ENCODE results near the gene MRPL12. TPM values are rescaled to one million over a fixed set of nuclear protein-coding genes. Genes with fewer than 3 reads are reported as not detected.

MRPL12 gene
- total RNA-seq, 1 donor from 2014 or later, result 87.9 TPM

- Mint-ChIP-seq H3K9me3 (no peaks in the 10 kb centered on the region), H3K27me3 (no peaks in the 10 kb centered on the region), H3K4me3 (peak overlapping the region; percentile 95), H3K27ac (peak overlapping the region; percentile 90), H3K36me3 (peaks cover 4% of the 10 kb centered on the region), H3K4me1 (ENCODE audit: unreplicated experiment) (peaks cover 14% of the 10 kb centered on the region)
- TF ChIP-seq, protein P1, sequence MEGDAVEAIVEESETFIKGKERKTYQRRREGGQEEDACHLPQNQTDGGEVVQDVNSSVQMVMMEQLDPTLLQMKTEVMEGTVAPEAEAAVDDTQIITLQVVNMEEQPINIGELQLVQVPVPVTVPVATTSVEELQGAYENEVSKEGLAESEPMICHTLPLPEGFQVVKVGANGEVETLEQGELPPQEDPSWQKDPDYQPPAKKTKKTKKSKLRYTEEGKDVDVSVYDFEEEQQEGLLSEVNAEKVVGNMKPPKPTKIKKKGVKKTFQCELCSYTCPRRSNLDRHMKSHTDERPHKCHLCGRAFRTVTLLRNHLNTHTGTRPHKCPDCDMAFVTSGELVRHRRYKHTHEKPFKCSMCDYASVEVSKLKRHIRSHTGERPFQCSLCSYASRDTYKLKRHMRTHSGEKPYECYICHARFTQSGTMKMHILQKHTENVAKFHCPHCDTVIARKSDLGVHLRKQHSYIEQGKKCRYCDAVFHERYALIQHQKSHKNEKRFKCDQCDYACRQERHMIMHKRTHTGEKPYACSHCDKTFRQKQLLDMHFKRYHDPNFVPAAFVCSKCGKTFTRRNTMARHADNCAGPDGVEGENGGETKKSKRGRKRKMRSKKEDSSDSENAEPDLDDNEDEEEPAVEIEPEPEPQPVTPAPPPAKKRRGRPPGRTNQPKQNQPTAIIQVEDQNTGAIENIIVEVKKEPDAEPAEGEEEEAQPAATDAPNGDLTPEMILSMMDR (conservative IDR thresholded peaks at IDR 0.05), result no peak
- no peak for DNase-seq (ENCODE audit: extremely low spot score, unreplicated experiment)
Observed at GRCh38 chr17:81683208-81683583, 20.0 kb upstream of the MRPL12 start.

DNA sequence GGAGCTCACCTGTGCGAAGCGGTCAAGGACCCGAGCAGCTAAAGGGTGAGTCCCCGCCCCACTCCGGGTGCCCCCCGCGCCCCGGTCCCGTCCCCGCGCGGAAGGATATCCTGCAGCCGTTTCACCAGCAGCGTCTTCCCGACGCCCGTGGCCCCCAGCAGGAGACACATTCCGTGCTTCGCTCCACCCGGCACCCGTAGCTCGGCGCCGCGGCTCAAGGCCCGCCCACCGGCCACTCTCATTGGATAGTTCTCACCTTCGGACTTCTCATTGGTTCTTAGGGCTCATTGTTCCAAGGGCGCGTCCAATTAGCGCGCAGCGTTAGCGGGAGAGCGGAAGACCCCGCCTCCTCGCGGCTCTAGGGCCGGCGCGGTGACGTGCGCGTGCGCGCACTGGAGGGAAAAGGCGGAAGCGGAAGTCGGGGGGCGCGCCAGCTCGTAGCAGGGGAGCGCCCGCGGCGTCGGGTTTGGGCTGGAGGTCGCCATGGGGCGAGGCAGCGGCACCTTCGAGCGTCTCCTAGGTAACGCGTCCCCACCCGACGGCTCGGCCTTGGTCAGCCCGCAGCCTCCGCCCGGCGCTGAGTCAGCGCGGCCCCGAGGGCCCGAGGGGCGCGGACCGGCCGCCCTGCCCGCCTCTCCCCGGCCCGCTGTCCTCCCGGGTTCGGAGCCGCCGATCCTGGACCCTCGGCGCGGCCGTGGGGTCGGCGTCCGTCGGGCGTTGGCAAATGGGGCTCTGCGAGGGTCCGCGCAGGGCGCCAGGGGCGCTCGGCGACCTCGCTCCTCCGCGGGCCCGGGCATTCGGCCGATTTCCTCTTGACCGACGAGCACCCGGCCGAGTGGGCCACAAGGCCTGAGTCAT, 19.4 kb upstream of the MRPL12 start, which contains the start of the genes ARL16 and HGS:
ARL16 (minus strand) TSS at position 214 of the 858 bp plus-strand sequence; CDS start at position 170, 44 bp downstream.
HGS (plus strand) TSS at position 428 of the 858 bp plus-strand sequence; CDS start at position 484, 56 bp downstream.
- Mint-ChIP-seq H3K4me1 (ENCODE audit: unreplicated experiment) (peaks cover 14% of the 10 kb centered on the region), H3K36me3 (peaks cover 4% of the 10 kb centered on the region), H3K9me3 (no peaks in the 10 kb centered on the region), H3K27me3 (no peaks in the 10 kb centered on the region), H3K27ac (peak within 1 kb of the TSS; percentile 90), H3K4me3 (peak within 1 kb of the TSS; percentile 95)
- TF ChIP-seq, protein P1 (conservative IDR thresholded peaks at IDR 0.05), result no peak
- DNase-seq (ENCODE audit: extremely low spot score, unreplicated experiment), result peak; percentile 99

GRCh38 chr17:81684442-81684911, 18.7 kb upstream of the MRPL12 start:
- Mint-ChIP-seq H3K27me3 (no peaks in the 10 kb centered on the region), H3K4me3 (peak overlapping the region; percentile 87)
- TF ChIP-seq, protein P1 (conservative IDR thresholded peaks at IDR 0.05), result no peak

GRCh38 chr17:81685108-81685507, 18.1 kb upstream of the MRPL12 start:
- no peak for DNase-seq (ENCODE audit: extremely low spot score, unreplicated experiment)
- Mint-ChIP-seq H3K27ac (peak overlapping the region; percentile 81), H3K9me3 (no peaks in the 10 kb centered on the region), H3K4me3 (peak overlapping the region; percentile 87), H3K4me1 (ENCODE audit: unreplicated experiment) (peaks cover 14% of the 10 kb centered on the region), H3K27me3 (no peaks in the 10 kb centered on the region), H3K36me3 (peaks cover 4% of the 10 kb centered on the region)
- TF ChIP-seq, protein P1 (conservative IDR thresholded peaks at IDR 0.05), result no peak

More at GRCh38 chr17:81684442-81684911, 18.7 kb upstream of the MRPL12 start:
- no peak for DNase-seq (ENCODE audit: extremely low spot score, unreplicated experiment)
- peaks cover 14% of the 10 kb centered on the region for H3K4me1 Mint-ChIP-seq (ENCODE audit: unreplicated experiment)
- no peaks in the 10 kb centered on the region for H3K9me3 Mint-ChIP-seq
- H3K36me3 Mint-ChIP-seq, result peaks cover 4% of the 10 kb centered on the region
- peak overlapping the region; percentile 81 for H3K27ac Mint-ChIP-seq

DNA sequence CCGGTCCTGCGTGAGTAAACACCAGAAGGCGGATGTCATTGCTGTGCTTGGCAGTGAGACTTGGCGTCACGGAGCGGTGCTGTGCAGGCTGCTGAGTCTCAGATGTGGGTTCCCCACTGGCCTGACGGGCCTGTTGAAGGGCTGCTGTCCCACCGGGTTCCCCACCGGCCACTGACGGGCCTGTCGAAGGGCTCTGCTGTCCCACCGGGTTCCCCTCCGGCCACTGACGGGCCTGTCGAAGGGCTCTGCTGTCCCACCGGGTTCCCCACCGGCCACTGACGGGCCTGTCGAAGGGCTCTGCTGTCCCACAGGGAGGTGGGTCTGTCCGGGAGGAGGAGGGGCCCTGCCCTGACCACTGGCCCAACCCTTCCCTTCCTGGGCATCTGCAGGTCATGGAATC, 16.6 kb upstream of the MRPL12 start:
- TF ChIP-seq, protein P1 (conservative IDR thresholded peaks at IDR 0.05), result no peak
- Mint-ChIP-seq H3K27ac (no peak overlapping the region), H3K4me3 (no peak overlapping the region), H3K4me1 (ENCODE audit: unreplicated experiment) (peaks cover 14% of the 10 kb centered on the region), H3K36me3 (peaks cover 4% of the 10 kb centered on the region), H3K27me3 (no peaks in the 10 kb centered on the region), H3K9me3 (no peaks in the 10 kb centered on the region)
- DNase-seq (ENCODE audit: extremely low spot score, unreplicated experiment), result no peak

Data from type B pancreatic cell (in vitro differentiated cells).